Neural cell (in vitro differentiated cells): Measurements from ENCODE around the gene ADARB2.

Source experiments
- CTCF ChIP-seq: fragments of 450-650 bp; IDR thresholded peaks from 2 replicates; pipeline ENCODE4 v1.5.1; 2014; ENCODE audit warnings: antibody characterized with exemption, mild to moderate bottlenecking, moderate library complexity; ENCODE audit not compliant: poor library complexity, severe bottlenecking
- EP300 ChIP-seq: fragments of 450-650 bp; conservative IDR thresholded peaks from 2 replicates; pipeline ENCODE4 v1.6.1; 2014; ENCODE audit warnings: antibody characterized with exemption, mild to moderate bottlenecking, moderate library complexity; ENCODE audit not compliant: poor library complexity, severe bottlenecking
- EZH2 ChIP-seq: fragments of 200-600, 300-800 bp; shearing (Covaris generic), sonication (generic); IDR thresholded peaks from 2 replicates; pipeline ENCODE4 v1.6.1; 2014; ENCODE audit warnings: antibody characterized with exemption, low read length, borderline replicate concordance, mild to moderate bottlenecking; ENCODE audit not compliant: insufficient read depth, poor library complexity, severe bottlenecking
- POLR2AphosphoS5 ChIP-seq: IDR thresholded peaks from 2 replicates; pipeline ENCODE4 v1.6.1; 2012
- REST ChIP-seq: IDR thresholded peaks from 2 replicates; pipeline ENCODE4 v1.6.1; 2012; ENCODE audit warnings: borderline replicate concordance
- SMC3 ChIP-seq: fragments of 450-650 bp; conservative IDR thresholded peaks from 2 replicates; pipeline ENCODE4 v1.6.1; 2014; ENCODE audit warnings: antibody characterized with exemption, mild to moderate bottlenecking, moderate library complexity; ENCODE audit not compliant: poor library complexity
- TAF1 ChIP-seq: IDR thresholded peaks from 2 replicates; pipeline ENCODE4 v1.6.1; 2012; ENCODE audit warnings: low read depth

GRCh38 chr10:1557081-1557480 is 180.2 kb downstream of the ADARB2 start:
- no peak for TF ChIP-seq CTCF
- TF ChIP-seq POLR2AphosphoS5 = no peak
- TF ChIP-seq REST = no peak
- TF ChIP-seq SMC3 = no peak
- no peak for TF ChIP-seq EP300
- no peak for TF ChIP-seq EZH2
- no peak for TF ChIP-seq TAF1
